Large intestine (tissue), 3 donors: Measurements from ENCODE around the gene DDX4. TPM values are rescaled to one million over a fixed set of nuclear protein-coding genes. Genes with fewer than 3 reads are reported as not detected.

Experiments
- DNase-seq, 2 donors: peaks; one replicate each; pipeline versions ENCODE4 v3.0.0 to v3.0.0-alpha.2; 2013
- H3K27ac ChIP-seq: one replicate; pipeline ENCODE4 v1.5.1; 2013; ENCODE audit warnings: low read length
- H3K27me3 ChIP-seq: 2 replicates; pipeline ENCODE4 v1.6.1; 2013; ENCODE audit warnings: low read length; ENCODE audit not compliant: control insufficient read depth, insufficient read depth
- H3K36me3 ChIP-seq: 2 replicates; pipeline ENCODE4 v1.6.1; 2013; ENCODE audit warnings: low read length; ENCODE audit not compliant: control insufficient read depth, insufficient read depth
- H3K4me1 ChIP-seq: one replicate; pipeline ENCODE4 v1.6.1; 2013; ENCODE audit warnings: low read length; ENCODE audit not compliant: control insufficient read depth, insufficient read depth
- H3K4me3 ChIP-seq: one replicate; pipeline ENCODE4 v1.5.1; 2013; ENCODE audit warnings: low read length
- H3K9me3 ChIP-seq: one replicate; pipeline ENCODE4 v1.6.1; 2013; ENCODE audit warnings: mild to moderate bottlenecking, low read depth, low read length, moderate library complexity; ENCODE audit not compliant: control insufficient read depth
- WGBS: methylation state at CpG from one replicate; pipeline ENCODE4 v1.1.5; 2013; ENCODE audit warnings: low lambda C conversion rate; ENCODE audit not compliant: insufficient coverage; 5-methylcytosine and 5-hydroxymethylcytosine counted together
- polyA plus RNA-seq: library from polyadenylated mRNA; unstranded; fragments of 120-200 nt; gene quantifications from one replicate; pipeline ENCODE4 v1.2.1, GENCODE V29; 2013

Gene DDX4
- polyA plus RNA-seq, 1 donor: 0.10 TPM

DNA sequence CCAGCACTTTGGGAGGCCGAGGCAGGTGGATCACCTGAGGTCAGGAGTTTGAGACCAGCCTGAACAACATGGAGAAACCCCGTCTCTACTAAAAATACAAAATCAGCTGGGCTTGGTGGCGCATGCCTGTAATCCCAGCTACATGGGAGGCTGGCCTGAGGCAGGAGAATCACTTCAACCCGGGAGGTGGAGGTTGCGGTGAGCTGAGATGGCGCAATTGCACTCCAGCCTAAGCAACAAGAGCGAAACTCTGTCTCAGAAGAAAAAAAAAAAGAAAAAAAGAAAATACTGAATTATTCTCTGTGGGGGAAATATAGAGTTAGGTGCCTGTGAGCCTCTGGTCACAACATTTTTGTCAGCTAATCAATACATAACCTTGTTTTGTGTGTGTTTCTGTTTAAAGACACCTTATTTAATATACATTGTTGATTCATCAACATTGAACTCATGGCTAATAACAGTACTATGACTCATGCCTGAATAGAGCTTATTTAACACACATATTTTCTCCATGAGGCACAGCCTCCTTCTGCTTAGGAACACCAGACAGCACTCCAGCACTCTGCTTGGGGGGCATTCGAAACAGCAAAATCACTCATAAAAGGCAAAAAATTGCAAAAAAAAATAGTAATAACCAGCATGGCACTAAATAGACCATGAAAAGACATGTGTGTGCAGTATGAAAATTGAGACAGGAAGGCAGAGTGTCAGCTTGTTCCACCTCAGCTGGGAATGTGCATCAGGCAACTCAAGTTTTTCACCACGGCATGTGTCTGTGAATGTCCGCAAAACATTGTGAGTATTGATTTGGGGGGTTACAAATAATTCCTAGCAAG, 113.2 kb downstream of the DDX4 start, which contains the start of gene IL31RA:
TSS of gene IL31RA (plus strand) at position 519 of the 836 bp plus-strand sequence. CDS start at position 733, 214 bp downstream.
- Histone ChIP-seq H3K9me3 (no peaks in the 10 kb centered on the region), H3K27ac (no peak within 1 kb of the TSS), H3K27me3 (peaks cover 2% of the 10 kb centered on the region), H3K4me1 (no peaks in the 10 kb centered on the region), H3K4me3 (no peak within 1 kb of the TSS), H3K36me3 (no peaks in the 10 kb centered on the region)
- no peak for DNase-seq
- 100% methylated on average over 2 of the region's 10 CpGs for WGBS

DNA sequence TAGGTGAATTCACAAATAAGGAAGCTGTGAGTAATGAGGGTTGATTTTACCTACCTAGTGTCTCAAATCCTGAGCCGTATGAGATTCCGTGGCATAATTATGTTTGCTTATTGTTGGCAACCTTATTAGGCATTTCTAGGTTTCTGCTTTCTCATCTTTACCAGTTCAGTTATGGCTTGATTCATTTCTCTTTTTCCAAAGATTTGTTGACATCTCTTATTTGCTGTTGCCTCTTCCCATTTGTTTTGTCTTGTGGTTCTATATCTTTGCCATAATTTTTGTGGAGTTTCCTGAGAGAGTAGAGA, 113.8 kb downstream of the DDX4 start:
- no CpG with 5 or more reads among the region's 2 CpGs for WGBS
- Histone ChIP-seq H3K36me3 (no peaks in the 10 kb centered on the region), H3K4me3 (no peak overlapping the region), H3K27me3 (peaks cover 2% of the 10 kb centered on the region), H3K4me1 (no peaks in the 10 kb centered on the region), H3K9me3 (no peaks in the 10 kb centered on the region), H3K27ac (no peak overlapping the region)
- DNase-seq: no peak

DNA sequence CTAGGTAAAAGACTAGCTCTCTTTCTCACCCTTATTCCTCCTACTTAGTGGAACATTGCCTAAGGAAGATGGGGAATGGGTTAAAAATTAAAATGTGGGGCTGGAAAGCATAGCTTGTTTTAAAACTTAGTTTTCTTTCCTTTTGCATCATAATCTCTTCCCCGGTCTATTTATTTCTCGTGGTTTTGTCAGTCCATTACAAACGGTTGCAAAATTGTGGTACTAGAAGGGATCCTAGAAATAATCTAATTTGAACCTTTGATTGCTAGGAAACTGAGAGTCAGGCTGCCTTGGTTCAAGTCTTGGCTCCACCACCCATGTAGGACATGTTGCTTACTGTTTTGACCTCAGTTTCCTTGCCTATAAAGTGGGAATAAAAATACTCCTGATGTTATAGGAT, 114.6 kb downstream of the DDX4 start:
- H3K27me3 ChIP-seq: peaks cover 2% of the 10 kb centered on the region
- no peak overlapping the region for H3K27ac ChIP-seq
- H3K4me3 ChIP-seq: no peak overlapping the region
- H3K9me3 ChIP-seq: no peaks in the 10 kb centered on the region
- DNase-seq: no peak
- no peaks in the 10 kb centered on the region for H3K4me1 ChIP-seq
- WGBS: no CpG with 5 or more reads among the region's 3 CpGs
- H3K36me3 ChIP-seq: no peaks in the 10 kb centered on the region

DNA sequence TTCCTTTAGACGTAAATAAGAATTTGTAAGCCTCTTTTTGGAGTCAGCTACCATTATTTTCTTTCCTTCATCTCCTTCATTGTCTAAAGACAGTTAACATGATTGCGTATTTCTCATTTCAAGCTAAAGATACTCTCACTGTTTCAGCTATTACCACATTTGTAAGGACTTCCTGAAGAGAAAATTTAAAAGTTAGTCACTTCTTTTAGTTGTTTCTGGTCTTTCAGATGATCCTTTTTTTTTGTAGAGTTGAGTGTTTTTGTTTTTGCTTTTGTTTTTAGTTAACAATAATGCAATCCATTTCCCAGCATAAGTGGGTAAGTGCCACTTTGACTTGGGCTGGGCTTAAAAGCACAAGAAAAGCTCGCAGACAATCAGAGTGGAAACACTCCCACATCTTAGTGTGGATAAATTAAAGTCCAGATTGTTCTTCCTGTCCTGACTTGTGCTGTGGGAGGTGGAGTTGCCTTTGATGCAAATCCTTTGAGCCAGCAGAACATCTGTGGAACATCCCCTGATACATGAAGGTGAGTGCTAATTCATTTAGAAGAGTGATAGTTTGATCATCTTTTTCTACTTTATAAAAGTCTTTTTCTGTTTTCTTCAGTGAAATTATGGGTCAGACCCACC, 115.3 kb downstream of the DDX4 start:
- WGBS: 88% methylated on average over 2 of the region's 3 CpGs
- Histone ChIP-seq H3K27me3 (peaks cover 2% of the 10 kb centered on the region), H3K4me1 (no peaks in the 10 kb centered on the region), H3K36me3 (no peaks in the 10 kb centered on the region), H3K9me3 (no peaks in the 10 kb centered on the region), H3K4me3 (no peak overlapping the region), H3K27ac (no peak overlapping the region)
- DNase-seq: no peak

DNA sequence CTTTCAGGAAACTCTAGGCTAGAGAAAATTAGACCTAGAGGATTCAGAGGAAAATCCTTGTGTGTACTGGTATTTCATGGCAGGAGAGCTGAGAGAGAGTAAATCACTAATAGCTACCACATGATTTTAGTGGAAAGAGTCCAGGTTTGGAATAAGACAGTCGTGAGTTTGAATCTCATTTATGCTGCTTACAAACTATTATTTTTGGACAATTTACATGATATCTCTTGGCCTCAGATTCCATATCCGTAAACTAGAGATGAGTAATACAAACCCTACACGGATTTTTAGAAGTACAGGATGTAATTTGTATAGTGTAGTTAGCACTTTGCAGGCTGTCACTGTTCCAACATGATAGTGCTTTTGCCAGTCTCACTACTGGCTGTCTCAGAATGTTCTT, 116.0 kb downstream of the DDX4 start:
- no CpG with 5 or more reads among the region's 3 CpGs for WGBS
- no peak overlapping the region for H3K4me3 ChIP-seq
- no peaks in the 10 kb centered on the region for H3K36me3 ChIP-seq
- no peaks in the 10 kb centered on the region for H3K9me3 ChIP-seq
- H3K27me3 ChIP-seq: peaks cover 3% of the 10 kb centered on the region
- H3K27ac ChIP-seq: no peak overlapping the region
- H3K4me1 ChIP-seq: no peaks in the 10 kb centered on the region
- DNase-seq: no peak

DNA sequence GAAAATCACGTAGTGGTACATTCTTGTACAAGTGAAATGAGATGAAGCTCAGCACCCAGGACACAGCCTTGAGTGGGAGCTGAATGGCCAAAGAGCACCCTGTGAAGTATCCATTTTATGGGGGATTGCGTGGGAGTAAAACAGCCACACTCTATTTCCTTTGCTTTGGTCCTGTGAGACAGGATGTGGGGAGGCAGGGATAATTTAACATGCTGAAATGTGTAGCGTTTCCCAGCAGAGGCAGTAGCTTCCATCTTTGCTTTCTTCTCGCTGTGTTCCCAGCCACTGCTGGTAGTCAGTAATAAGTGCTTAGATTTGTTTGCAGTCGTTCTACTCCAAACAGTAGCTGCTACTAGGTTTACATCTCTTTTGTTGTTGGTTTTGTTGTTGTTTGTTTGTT, 117.6 kb downstream of the DDX4 start:
- Histone ChIP-seq H3K27ac (no peak overlapping the region), H3K4me3 (no peak overlapping the region), H3K27me3 (peaks cover 2% of the 10 kb centered on the region), H3K9me3 (no peaks in the 10 kb centered on the region), H3K4me1 (no peaks in the 10 kb centered on the region), H3K36me3 (no peaks in the 10 kb centered on the region)
- no peak for DNase-seq
- no CpG with 5 or more reads among the region's 5 CpGs for WGBS

DNA sequence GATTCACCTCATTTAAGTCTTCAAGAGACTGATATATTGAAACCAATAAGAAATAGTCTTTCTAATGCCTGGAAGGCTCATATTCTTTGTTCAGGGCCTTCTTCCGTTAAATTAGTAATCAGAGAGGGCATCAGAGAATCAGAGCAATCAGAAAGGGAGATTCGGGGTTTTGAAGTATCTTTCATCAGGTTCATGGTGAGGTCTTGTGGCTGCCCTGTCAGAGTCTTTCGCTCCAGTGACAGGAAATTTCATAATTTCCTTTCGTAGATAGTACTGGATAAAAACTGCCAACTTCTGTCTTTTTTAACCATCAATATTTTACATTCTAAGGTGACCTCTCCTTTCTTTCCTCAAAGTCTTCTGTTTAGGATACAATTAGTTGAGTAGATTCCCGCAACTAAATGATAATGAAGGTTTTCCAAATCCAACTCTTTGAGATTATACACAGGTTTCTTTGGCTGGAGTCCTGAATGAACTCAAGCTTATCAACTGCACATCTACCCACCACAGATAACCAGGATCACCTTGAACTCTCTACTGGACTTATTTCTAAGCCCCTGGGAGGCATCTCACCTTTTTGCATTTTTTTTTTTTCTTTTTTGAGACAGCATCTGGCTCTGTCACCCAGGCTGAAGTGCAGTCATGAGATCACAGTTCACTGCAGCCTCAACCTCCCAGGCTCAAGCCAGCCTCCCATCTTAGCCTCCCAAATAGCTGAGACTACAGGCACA, 118.8 kb downstream of the DDX4 start:
- H3K36me3 ChIP-seq: no peaks in the 10 kb centered on the region
- H3K9me3 ChIP-seq: no peaks in the 10 kb centered on the region
- H3K27me3 ChIP-seq: peaks cover 2% of the 10 kb centered on the region
- DNase-seq: no peak
- H3K27ac ChIP-seq: no peak overlapping the region
- H3K4me1 ChIP-seq: no peaks in the 10 kb centered on the region
- H3K4me3 ChIP-seq: no peak overlapping the region
- 100% methylated on average over 2 of the region's 5 CpGs for WGBS

DNA sequence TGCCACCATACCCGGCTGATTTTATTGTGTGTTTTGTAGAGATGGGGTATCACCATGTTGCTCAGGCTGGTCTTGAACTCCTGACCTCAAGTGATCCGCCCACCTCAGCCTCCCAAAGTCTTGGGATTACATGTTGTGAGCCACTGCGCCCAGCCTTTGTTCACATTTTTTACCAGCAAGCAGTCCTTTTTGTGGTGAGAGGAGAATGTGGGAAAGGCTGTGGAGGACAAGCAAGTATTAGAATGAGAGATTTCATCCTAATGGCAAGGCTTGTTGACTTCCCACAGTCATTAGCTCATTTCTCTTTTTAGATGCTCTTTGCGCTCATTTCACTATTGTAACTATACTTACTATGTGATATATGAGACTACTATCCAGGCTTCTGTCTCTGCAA, 119.4 kb downstream of the DDX4 start:
- Histone ChIP-seq H3K4me3 (no peak overlapping the region), H3K9me3 (no peaks in the 10 kb centered on the region)
- WGBS: no CpG with 5 or more reads among the region's 4 CpGs

DNA sequence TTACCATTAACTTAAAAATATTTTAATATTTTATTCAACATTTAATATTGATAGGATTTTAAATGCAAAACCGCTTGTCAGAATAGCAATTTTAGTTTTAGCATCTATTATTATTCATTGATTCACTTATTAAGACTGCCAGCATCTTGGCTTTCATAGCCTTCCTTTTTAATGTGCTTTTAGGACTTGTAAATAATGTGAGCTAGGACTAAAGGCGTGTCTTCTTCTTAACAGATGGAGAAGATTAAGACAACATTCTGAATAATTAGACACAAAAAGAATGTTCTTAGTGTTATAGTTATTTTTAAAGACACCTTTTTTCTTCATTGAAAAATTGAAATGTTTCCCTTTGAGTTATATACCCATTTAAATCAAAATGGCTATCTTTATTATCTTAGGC, 120.2 kb downstream of the DDX4 start:
- H3K27ac ChIP-seq: no peak overlapping the region
- H3K27me3 ChIP-seq: peaks cover 2% of the 10 kb centered on the region
- no peaks in the 10 kb centered on the region for H3K9me3 ChIP-seq
- no peaks in the 10 kb centered on the region for H3K4me1 ChIP-seq
- WGBS: 100% methylated on average over 1 of the region's 2 CpGs
- H3K36me3 ChIP-seq: no peaks in the 10 kb centered on the region
- no peak overlapping the region for H3K4me3 ChIP-seq
- DNase-seq: no peak

More for the DNA sequence above, 119.4 kb downstream of the DDX4 start:
- no peaks in the 10 kb centered on the region for H3K4me1 ChIP-seq
- peaks cover 2% of the 10 kb centered on the region for H3K27me3 ChIP-seq
- DNase-seq: no peak
- H3K36me3 ChIP-seq: no peaks in the 10 kb centered on the region
- no peak overlapping the region for H3K27ac ChIP-seq

DNA sequence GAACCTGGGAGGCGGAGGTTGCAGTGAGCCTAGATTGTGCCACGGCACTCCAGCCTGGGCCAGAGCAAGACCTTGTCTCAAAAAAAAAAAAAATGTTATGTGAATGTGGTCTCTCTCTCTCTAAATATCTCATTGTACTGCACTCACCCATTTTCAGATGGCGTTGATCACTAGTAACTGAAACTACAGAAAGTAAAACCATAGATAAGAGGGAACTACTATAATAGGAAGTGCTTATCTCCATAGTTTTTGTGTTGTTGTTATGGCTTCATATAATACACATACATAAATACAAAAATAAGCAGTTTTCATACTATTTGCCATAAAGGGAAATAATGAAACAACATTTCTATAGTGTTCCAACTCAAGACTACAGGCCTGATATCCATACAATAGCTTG, 122.4 kb downstream of the DDX4 start:
- H3K9me3 ChIP-seq: peaks cover 4% of the 10 kb centered on the region
- WGBS: no CpG with 5 or more reads among the region's 3 CpGs
- H3K27me3 ChIP-seq: peaks cover 2% of the 10 kb centered on the region
- no peaks in the 10 kb centered on the region for H3K4me1 ChIP-seq
- no peak for DNase-seq
- H3K36me3 ChIP-seq: no peaks in the 10 kb centered on the region
- no peak overlapping the region for H3K27ac ChIP-seq
- no peak overlapping the region for H3K4me3 ChIP-seq
